GM19328 (cell line): Measurements from ENCODE around the gene KCTD13.
"Not testable (repeated sequence)": the region's sequence is repeated elsewhere in the genome, so short reads cannot be mapped to it uniquely, and the experiment has no call there.

Experiments used
- ATAC-seq: cut with Tn5 transposase; IDR thresholded peaks from one replicate; pipeline ENCODE4 v1.9.1; 2021; ENCODE audit warnings: mild to moderate bottlenecking, moderate library complexity; ENCODE audit not compliant: unreplicated experiment

KCTD13 gene

DNA sequence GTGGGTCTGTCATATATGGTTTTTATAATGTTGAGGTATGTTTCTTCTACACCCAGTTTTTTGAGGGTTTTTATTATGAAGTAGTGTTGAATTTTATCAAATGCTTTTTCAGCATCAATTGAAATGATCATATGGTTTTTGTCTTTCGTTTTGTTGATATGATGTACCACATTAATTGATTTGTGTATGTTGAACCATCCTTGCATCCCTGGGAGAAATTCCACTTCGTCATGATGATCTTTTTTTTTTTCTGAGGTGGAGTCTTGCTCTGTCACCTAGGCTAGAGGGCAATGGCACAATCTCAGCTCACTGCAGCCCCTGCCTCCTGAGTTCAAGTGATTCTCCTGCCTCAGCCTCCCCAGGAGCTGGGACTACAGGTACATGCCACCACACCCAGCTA, 21.9 kb upstream of the KCTD13 start:
- ATAC-seq, result no peak

DNA sequence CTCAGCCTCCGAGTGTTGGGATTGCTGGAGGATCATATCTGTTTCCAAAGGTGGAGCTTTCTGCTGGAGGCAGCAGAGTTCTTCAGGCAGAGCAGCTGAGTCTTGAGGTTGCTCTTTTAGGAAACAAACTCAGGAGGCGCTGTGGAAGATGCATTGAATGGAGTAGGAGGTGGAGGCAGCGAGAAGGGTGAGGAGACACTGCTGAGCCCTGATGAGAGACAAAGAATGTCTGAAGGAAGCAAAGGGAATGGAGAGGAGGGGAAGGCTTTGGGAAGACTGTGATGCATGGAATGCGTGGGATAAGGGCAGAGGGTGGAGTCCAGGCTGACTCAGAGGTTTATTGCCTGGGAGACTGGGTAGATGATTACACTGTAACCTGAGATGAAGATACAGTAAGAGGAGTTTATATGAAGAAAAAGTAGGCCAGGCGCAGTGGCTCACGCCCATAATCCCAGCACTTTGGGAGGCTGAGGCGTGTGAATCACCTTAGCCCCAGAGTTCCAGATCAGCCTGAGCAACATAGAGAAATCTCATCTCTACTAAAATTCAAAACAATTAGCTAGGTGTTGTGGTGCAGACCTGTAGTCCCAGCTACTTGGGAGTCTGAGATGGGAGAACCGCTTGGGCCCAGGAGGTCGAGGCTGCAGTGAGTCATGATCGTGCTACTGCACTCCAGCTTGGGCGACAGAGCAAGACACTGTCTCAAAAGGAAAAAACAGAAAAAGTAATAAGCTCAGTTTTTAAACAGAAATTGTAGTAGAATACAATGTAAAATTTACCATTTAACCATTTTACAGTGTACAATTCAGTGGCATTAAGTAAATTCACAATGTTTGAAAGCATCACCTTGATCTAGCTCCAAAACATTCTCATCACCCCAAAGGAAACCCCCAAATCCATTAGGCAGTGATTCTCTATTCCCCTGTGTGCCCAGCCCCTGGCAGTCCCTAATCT, 18.1 kb upstream of the KCTD13 start:
- ATAC-seq, result no peak

DNA sequence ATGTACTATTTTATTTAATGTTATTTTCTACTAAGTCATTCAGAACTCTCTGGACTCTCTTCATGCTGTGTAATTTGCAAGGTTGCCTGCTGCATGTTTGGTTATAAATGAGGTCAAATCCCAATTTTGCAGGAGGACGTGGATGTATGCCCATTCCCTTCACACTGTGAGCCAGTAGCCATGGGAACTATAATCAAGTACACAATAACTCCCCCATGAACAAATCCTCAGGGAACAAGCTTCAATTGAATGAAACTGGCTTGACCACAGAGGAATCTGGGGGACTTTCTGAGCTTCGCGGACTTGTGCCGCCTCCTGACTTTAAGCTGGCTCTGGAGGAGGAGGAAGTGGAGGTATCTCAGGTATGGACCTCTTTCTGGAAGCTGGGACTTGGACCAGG, 14.6 kb upstream of the KCTD13 start:
- ATAC-seq, result no peak

DNA sequence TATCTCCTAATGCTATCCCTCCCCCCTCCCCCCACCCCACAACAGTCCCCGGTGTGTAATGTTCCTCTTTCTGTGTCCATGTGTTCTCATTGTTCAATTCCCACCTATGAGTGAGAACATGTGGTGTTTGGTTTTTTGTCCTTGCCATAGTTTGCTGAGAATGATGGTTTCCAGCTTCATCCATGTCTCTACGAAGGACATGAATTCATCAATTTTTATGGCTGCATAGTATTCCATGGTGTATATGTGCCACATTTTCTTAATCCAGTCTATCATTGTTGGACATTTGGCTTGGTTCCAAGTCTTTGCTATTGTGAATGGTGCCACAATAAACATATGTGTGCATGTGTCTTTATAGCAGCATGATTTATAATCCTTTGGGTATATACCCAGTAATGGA, 5.7 kb upstream of the KCTD13 start:
- not testable (repeated sequence) for ATAC-seq

DNA sequence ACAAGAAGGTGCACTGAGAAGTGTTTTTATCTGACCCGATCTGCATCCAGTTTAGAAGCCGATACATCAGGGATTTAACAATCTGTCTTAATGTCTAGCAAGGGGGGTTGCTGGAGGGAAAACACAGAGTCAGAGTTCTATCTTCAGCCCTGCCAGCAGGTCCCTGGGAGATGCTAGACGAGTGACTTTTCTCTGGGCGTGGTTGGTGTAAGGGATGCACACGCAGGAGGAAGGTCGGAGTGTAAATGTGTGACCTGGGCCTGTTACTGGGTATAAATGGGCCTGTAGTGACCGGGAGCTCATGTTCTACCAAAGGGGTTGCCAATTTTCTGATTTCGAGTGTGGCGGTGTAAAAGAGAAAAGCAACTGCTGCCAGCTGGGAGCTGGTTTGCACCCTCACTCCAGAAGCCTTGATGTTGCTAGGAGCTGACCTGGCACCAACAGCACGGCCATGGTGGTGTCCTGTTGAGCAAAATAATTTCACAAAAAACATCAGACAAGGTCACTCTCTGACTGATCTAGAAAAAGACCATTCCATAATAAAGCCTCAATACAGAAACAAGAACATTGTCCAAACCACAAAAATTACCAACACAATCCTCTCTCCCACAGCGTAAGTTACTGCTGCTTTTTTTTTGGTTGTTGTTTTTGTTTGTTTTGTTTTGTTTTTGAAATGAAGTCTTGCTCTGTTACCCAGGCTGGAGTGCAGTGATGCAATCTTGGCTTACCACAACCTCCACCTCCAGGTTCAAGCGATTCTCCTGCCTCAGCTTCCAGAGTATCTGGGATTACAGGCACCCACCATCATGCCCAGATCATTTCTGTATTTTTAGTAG, 1.3 kb upstream of the KCTD13 start:
- no peak for ATAC-seq

DNA sequence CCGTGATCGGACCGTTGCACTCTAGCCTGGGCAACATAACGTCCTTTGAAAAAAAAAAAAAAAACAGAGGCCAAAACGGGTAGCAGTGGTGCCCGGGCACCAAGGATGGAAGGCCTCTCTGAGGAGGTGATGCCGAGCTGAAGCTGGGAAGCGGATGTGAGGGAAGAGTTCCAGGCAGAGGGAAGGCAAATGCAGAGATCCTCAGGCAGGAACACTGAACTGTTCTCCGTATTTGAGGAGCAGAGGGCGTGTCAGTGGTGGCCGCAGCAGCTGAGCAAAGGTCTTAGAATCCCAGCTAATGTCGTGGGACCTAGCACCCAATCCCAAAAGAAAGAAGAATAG, 656 bp upstream of the KCTD13 start:
- no peak for ATAC-seq

DNA sequence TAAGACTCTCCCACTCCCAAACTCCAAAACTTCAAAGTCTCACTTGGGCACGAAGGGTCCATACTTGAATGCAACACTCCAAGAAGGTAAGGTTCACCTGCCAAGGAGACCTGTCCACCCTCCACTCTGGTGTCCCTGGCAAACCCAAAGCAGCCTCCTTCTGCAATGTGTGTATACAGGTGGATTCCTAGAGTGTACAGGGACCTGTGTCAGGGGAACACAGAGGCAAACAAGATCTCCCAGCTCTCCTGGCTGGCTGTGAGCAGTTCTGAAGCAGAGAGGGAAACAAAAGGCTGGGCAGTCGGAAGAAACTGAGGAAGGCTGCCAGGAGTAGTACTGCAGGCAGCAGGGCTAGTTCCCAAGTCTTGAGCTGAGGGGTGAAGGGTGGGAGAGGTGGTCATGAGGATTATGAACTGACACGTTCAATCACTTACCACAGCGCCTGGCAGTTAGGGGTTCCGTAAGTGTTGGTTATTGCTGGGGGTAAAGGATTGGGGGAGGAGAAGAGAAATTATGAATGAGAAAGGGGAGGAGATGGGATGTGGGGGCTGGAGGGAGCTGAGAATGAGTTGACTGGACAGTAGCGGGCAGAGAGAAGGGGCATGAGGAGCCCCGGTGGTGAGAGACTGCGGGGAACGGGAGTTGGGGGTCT, 795 bp downstream of the KCTD13 start:
- ATAC-seq, result no peak

DNA sequence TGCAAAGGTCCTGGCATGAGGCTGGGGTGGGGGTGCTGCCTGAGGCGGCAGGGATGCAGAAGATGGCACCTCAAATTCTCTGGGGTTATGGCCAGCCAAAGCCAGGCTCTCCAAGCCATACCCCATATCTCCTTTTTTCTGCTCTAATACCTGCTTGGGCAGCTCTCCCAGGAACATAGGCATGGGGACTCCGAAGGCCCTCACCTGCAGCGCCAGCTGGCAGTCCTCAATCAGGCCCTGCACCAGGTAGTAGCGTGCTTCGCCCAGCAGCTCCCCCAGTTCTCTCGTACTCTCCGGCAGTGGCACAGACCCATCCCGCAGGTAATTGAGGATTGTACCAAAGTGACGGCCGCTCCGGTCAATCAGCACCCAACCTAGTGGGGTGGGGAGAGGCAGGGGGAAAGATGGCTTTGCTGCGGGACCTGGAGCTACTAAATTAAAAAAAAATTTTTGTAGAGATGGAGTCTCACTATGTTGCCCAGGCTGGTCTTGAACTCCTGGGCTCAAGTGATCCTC, 3.0 kb downstream of the KCTD13 start:
- ATAC-seq, result no peak

DNA sequence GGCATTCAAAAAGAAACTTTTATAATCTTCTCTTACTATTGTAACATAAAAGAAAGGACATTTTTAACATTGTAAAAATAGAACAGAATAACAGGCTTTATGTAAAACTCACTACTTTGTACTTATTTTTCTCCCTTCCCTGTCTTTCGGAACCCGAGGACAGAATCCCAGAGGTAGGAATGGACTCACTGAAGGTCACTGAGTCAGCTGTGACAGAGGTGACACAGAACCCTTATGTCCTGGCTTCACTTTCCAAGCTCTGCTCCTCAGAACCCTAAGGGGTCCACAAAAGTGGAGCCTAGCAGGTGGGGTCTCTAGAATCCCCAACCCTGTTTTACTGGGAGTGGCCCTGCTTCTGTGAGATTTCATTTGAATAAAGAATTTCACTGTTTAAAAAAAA, 3.7 kb downstream of the KCTD13 start:
- ATAC-seq, result no peak

DNA sequence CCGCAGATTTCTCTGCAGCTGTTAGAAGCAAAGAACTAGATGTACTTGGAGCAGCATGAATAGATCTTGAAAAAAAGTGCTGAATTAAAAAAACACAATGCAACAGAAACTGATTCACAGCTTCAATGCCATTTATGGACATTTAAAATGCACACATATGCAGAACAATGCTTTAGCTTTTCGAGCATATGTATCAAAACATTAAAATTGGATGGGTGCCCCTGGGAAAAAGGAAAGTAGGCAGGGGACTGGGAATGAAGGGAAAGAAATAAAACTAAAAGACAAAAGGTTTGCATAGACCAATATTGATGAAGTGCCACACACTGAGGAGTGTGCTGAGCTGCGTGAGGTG, 5.0 kb downstream of the KCTD13 start:
- ATAC-seq, result no peak

DNA sequence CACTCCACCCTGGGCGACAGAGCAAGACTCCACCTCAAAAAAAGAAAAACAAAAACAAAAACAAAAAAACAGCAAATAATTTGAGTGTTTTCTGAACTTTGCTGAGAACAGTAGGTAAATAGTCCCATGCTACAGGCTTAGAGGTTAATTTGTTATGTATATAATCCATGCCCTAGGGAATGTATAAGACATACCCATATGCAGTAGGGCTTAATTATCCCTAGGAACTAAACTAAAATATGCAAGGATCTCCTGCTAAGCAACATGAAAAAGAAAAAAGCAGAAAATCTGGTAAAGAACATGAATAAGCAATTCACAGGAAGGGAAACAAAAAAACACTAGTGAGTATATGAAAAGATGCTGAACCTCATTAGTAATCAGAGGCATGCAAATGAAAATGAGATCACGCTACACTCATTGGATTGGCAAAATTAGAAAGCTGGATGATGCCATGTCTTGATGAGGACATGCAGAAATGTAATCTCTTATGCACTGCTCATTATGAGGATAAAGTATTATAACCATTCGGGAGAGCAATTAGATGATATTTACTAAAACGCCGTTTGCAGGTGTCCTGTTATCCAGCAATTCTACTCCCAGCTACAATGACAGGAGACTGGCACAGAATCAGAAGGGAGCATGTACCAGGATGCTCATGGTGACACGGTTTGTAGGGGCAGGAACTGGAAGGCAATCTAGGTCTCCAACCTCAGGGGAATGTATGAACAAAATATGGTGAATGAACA, 5.6 kb downstream of the KCTD13 start:
- no peak for ATAC-seq

DNA sequence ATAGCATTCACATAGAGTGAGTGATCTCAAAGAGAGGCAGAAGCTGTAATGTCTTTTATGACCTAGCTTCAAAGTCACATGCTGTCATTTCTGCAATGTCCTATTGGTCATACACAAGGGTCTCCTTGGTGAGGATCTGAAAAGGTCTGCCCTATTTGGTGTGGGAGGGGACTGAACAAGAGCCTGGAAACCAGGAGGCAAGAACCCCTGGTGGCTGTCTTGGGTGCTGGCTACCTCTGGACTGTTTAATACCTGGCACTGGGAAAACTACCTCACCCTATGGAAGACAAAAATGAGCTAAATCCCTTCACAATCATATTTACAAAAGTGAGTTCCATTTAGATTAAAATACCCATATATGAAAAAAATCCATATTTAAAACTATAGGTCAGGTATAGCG, 9.0 kb downstream of the KCTD13 start:
- no peak for ATAC-seq

DNA sequence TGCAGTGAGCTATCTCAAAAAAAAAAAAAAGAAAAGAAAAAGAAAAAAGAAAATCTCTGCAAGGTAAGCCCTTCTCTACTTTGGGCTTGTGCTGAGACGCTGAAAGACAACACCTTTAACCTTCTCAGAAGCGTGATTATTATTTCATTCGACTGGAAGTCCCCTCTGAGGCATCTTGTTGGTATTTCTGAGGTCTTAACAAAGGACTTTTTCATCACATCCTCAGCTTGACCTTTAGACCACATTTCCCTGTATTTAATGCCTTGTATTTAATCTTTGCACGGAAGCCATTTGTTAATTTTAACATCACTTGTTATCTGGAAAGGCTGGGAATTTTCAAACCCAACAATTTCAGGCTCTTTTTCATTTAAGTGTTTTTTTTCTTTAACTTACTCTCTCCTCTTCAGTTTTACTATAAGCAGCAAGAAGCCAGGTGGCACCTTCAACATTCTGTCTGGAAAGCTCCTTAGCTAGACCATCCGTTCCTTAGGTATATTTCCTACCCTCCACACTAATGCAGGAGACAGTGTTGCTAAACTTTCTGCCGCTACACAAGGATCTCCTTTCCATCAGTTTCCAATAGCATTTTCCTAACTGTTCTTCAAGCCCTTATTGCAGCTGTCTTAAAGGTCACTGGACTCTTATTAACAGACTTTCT, 10.3 kb downstream of the KCTD13 start:
- no peak for ATAC-seq

DNA sequence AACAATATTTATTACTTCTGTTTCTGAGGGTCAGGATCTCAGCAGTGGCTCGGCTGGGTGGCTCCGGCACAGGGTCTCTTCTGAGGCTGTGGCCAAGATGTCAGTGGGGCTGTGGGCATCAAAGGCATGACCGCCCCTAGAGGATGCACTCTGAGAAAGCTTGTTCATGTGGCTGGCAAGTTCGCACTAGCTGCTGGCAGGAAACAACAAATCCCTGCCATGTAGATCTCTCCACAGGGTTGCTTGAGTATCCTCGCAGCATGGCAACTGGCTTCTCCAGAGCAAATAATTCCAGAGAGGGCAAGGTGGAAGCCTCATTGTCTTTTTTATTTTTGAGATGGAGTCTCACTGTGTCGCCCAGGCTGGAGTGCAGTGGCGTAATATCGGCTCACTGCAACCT, 12.5 kb downstream of the KCTD13 start:
- no peak for ATAC-seq

DNA sequence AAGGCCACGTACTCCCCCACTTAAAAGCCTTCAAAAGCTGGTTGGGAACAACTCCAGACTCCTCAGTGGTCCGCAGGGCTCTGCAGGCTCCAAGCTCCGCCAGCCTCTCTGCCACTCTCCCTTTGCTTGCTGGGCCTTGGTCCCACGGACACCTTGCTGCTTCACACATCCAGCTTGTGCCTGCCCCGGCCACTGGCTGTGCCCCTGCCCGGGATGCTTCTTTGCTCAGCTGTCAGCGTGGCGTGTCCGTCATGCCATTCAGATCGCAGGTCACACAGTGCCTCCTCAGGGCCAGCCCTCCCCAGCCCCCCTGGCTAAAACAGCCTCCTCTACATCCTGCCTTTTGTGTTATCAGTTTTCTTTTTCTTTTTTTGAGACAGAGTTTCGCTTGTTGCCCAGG, 13.9 kb downstream of the KCTD13 start:
- no peak for ATAC-seq

DNA sequence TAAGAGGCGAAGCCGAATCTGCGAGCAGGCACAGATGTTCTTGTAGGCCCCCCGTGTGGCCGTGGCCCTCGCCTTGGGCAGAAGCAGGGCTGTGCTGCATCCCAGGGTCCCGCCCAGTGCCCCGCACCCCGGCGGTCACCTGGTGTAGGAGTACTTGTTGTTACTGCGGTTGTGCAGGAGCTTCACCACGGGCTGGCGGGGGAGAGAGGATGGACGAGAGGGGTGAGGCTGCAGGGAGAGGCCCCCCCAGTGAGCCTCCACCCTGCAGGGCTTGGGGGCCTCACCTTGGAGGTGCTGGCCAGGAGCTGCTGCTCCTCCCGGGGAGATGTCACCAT, 14.4 kb downstream of the KCTD13 start:
- no peak for ATAC-seq

DNA sequence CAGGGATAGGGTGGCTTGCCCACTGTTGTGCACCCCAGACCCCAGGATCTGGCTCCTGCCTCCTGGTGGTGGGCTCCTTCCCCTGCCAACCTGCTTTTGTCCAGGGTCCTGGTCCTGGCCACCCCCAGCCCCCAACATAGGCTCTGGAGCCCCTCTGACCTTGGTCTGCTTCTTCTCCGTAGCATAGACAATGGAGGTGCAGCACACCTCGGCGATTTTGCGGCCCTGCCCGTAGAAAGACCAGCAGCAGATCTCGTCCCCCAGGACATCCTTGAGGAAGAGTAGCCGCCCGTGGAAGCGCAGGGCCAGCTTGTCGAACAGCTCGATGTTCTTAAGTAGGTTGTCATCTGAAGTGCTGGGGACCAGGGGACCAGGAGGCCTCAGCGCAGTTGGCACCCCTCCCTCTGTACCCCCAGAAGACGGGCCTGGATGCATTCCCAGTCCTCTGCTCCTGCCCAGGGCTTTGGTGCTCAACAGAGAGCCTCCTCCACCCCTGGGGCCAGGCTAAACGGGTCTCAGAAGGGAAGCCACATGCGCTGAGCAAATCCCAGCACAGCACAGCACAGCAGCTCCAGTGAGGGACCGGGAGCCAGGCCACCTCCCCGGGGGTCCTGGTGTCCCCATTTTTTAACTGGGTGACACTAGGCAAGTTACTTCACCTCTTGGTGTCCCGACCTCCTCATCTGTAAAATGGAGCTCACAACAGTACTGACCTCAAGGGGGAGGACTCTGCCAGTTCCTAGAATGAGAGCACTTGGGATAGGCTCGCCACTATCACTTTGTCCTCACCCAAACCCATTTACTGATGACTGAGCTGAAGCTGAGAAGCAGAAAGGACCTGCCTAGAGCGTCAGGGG, 15.0 kb downstream of the KCTD13 start:
- no peak for ATAC-seq

DNA sequence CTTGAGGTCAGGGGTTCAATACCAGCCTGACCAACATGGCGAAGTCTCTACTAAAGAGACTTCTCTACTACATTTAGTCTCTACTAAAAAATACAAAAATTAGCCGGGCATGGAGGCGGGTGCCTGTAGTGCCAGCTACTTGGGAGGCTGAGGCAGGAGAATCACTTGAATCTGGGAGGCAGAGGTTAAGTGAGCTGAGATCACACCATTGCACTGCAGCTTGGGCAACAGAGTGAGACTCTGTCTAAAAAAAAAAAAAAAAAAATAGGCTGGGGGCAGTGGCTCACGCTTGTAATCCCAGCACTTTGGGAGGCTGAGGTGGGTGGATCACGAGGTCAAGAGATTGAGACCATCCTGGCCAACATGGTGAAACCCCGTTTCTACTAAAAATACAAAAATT, 16.2 kb downstream of the KCTD13 start:
- ATAC-seq, result not testable (repeated sequence)

DNA sequence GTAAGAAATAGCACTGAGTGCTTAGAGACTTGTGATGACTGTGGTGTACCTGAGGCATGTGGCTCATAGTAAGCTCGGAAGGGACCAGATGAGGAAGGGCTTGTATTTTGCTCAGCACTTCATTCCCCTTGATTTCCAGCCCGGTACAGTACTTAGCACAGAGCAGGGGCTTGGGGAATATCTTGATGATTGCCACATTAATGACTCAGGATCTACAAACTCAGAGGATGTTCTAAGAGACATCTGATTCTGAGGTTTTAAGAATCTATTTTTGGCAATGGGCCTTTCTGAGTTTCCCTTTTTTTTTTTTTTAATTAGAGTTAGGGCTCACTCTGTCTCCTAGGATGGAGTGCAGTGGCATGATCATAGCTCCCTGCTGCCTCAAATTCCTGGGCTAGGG, 16.6 kb downstream of the KCTD13 start:
- ATAC-seq, result no peak
